ENCODE data around the gene LMX1B.

The LMX1B gene

DNA sequence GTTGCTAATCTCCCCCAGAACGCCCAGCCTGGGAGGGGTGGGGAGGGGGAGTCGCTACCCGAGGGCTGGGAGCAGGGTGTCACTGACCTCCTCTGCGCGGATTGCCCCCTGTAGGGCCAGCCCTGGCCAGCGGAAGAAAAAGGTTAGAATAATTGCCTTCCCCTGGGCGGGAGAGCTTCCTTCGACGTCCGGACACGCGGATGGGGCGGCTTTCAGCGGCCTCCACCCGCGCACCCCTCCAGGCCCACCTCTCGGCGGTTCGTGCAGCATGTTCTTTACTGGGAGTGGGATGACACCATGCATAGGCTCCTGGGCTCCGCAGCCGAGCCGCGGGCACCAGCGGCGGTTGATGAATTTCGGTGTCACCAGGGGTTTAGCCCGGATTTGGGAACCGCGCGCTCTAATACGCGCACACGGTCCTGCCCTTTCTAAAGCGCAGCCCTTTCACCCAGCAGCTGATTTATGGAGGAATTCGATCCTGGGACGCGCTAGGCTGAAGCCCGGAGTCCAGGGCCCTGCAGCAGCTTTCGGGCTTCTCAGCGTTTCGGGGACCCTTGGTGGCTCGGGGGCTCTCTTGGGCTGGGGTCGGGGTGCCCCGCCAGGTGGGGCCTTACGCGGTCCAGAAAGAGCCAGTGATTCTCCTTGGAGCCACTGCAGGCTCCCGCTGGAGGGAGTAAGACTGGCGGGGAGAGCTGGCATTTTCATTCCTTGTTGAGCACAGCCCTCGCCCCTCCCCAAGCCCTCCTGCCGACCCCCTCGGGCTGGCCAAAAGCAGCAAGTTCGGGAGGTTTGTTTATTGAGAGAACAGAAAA is 10.1 kb downstream of the LMX1B start:
- peak; percentile 10; the same call in 1 of the 3 replicates for ATAC-seq
- TF ChIP-seq, protein P1, sequence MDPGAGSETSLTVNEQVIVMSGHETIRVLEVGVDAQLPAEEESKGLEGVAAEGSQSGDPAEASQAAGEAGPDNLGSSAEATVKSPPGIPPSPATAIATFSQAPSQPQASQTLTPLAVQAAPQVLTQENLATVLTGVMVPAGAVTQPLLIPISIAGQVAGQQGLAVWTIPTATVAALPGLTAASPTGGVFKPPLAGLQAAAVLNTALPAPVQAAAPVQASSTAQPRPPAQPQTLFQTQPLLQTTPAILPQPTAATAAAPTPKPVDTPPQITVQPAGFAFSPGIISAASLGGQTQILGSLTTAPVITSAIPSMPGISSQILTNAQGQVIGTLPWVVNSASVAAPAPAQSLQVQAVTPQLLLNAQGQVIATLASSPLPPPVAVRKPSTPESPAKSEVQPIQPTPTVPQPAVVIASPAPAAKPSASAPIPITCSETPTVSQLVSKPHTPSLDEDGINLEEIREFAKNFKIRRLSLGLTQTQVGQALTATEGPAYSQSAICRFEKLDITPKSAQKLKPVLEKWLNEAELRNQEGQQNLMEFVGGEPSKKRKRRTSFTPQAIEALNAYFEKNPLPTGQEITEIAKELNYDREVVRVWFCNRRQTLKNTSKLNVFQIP (CRISPR knock-in tag; IDR thresholded peaks at IDR 0.05; ENCODE audit: borderline replicate concordance, low read depth) = no peak
- TF ChIP-seq RARB (CRISPR knock-in tag; IDR thresholded peaks at IDR 0.05) = no peak
- TF ChIP-seq, protein P2, sequence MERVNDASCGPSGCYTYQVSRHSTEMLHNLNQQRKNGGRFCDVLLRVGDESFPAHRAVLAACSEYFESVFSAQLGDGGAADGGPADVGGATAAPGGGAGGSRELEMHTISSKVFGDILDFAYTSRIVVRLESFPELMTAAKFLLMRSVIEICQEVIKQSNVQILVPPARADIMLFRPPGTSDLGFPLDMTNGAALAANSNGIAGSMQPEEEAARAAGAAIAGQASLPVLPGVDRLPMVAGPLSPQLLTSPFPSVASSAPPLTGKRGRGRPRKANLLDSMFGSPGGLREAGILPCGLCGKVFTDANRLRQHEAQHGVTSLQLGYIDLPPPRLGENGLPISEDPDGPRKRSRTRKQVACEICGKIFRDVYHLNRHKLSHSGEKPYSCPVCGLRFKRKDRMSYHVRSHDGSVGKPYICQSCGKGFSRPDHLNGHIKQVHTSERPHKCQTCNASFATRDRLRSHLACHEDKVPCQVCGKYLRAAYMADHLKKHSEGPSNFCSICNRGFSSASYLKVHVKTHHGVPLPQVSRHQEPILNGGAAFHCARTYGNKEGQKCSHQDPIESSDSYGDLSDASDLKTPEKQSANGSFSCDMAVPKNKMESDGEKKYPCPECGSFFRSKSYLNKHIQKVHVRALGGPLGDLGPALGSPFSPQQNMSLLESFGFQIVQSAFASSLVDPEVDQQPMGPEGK (CRISPR knock-in tag; IDR thresholded peaks at IDR 0.05; ENCODE audit: borderline replicate concordance) = no peak
- TF ChIP-seq CSDC2 (CRISPR knock-in tag; IDR thresholded peaks at IDR 0.05) = no peak
- TF ChIP-seq ZFP3 (CRISPR knock-in tag; IDR thresholded peaks at IDR 0.05) = no peak

DNA sequence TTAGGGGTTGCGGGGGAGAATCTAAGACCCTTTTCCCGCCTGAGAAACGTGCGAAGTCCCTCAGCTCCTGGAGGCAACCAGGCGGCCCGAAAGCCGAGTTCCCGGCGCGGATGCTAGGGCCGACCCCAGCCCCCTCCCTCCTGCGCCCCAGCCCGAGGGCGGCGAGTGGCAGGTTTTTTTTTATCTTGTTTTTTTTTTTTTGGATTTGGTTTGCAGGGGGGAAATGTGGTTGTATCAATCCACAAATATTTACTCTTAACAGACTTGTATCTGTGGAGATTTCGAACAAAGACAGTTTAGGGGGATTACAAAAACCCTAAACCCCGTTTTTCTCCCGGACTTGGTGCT is 10.7 kb downstream of the LMX1B start:
- no peak for ATAC-seq
- no peak for TF ChIP-seq ZNF8 (CRISPR knock-in tag; IDR thresholded peaks at IDR 0.05)

DNA sequence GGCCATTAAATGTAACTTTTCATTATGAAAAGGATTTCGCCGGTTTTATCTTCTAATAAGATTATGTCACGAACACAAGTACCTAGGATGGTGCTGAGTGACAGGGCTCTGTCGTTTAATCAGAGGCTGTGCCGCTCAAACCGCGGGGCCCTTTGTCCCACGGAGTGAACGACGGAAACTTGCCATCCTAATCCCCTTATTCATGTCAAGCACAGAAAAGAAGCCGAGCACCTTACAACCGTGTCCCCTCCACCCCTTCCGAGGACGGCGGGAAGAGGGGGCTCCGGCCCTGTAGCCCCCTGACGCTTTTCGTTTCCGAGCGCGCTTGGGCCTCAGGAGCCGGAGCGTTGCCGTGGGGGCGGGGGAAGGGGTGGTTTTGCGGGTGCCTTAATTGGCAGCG is 11.2 kb downstream of the LMX1B start:
- TF ChIP-seq TOX (CRISPR knock-in tag; IDR thresholded peaks at IDR 0.05; ENCODE audit: borderline replicate concordance) (no peak), PPARA (CRISPR knock-in tag; IDR thresholded peaks at IDR 0.05; ENCODE audit: borderline replicate concordance) (no peak), ARNTL (CRISPR knock-in tag; IDR thresholded peaks at IDR 0.05; ENCODE audit: borderline replicate concordance, low read depth) (no peak), SNAI2 (CRISPR knock-in tag; IDR thresholded peaks at IDR 0.05) (no peak), RARB (CRISPR knock-in tag; IDR thresholded peaks at IDR 0.05) (no peak), ZNF70 (CRISPR knock-in tag; IDR thresholded peaks at IDR 0.05) (no peak), OSR1 (CRISPR knock-in tag; IDR thresholded peaks at IDR 0.05) (no peak)
- TF ChIP-seq, protein P2 (CRISPR knock-in tag; IDR thresholded peaks at IDR 0.05; ENCODE audit: borderline replicate concordance) = no peak
- ATAC-seq = no peak

DNA sequence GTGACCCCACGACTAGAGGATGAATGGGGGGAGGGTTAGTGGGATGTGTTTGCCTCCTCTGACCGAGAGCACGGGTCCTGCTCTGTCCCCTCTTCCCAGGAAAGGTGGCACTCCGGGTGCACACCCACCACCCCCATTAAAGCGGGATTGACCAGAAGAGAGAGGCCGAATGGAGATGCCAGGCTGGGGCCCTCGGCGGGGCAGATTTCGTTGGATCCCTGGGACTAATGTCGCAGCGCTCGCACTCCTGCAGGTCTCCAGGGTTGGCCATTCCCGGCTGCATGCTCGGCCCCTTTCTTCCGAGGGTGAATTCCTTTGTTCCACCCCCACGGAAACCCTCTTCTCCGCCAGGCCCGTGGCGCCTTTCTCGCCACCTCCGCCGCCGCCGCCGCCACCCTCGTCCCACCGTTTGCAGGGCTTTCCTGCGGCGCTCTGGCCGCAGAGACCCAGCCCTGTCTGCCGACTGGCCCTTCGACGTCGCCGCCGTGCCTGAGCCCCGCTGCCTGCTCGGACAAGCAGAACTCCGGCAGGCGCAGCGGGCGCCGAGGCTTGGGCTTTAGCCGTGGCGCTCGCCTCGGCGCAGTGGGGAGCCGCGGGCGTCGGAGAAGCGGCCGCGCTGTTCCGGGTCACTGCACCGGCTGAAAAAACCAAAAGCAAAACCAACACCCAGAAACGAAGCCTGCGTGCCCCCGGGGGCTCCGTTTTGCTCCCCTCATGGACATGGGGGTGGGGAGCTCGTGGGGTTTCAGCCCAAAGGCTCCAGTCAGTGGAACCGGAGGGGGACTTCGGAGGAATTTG is 11.8 kb downstream of the LMX1B start:
- peak; percentile 7; the same call in 1 of the 3 replicates for ATAC-seq
- no peak for TF ChIP-seq ESRRG (CRISPR knock-in tag; IDR thresholded peaks at IDR 0.05)
- TF ChIP-seq, protein P3, sequence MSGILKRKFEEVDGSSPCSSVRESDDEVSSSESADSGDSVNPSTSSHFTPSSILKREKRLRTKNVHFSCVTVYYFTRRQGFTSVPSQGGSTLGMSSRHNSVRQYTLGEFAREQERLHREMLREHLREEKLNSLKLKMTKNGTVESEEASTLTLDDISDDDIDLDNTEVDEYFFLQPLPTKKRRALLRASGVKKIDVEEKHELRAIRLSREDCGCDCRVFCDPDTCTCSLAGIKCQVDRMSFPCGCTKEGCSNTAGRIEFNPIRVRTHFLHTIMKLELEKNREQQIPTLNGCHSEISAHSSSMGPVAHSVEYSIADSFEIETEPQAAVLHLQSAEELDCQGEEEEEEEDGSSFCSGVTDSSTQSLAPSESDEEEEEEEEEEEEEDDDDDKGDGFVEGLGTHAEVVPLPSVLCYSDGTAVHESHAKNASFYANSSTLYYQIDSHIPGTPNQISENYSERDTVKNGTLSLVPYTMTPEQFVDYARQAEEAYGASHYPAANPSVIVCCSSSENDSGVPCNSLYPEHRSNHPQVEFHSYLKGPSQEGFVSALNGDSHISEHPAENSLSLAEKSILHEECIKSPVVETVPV (CRISPR knock-in tag; IDR thresholded peaks at IDR 0.05) = no peak

DNA sequence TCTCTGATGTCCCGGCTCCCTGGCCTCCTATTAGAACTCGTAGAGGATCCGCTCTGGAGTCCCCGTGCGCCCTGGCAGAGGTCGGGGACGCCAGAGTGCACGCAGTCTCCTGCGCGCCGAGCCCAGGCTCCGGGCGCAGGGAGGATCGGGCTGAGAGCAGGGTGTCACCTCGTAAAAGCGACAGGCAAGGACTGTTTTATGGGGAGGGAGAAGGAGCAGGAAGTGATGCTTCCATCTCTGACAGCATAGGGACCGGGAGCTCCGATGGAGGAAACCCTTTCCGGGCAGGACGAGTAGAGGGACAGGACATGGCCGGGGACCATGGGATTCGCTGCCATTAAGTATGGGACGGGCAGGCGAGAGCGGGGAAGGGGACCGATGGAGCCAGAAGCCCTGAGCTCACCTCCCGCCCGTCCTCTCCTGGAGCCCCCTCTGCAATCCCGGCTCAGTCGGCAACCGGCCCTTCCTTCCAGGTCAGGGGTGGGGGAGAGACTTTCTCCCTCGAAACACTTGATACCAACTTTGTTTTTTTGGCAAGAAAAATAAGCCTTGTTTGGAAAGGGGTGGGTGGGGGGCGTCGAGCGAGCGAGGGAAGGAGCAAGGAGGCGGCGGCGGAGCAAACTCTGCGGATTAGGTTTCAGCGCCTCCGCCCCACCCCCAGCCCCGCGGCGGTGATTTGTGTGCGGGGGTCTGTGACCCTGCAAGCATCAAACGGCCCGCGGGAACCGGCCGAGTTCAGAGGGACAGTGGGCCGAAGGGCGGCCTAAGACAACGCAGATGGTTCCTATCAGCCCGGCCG is 12.6 kb downstream of the LMX1B start:
- TF ChIP-seq ESRRG (CRISPR knock-in tag; IDR thresholded peaks at IDR 0.05) (no peak), ARNTL (CRISPR knock-in tag; IDR thresholded peaks at IDR 0.05; ENCODE audit: borderline replicate concordance, low read depth) (no peak), TCF4 (CRISPR knock-in tag; IDR thresholded peaks at IDR 0.05; ENCODE audit: borderline replicate concordance) (no peak), BACH2 (CRISPR knock-in tag; IDR thresholded peaks at IDR 0.05; ENCODE audit: borderline replicate concordance) (no peak), PPARA (CRISPR knock-in tag; IDR thresholded peaks at IDR 0.05; ENCODE audit: borderline replicate concordance) (no peak), ISL1 (CRISPR knock-in tag; IDR thresholded peaks at IDR 0.05) (no peak)
- TF ChIP-seq, protein P1 (CRISPR knock-in tag; IDR thresholded peaks at IDR 0.05; ENCODE audit: borderline replicate concordance, low read depth) = no peak
- TF ChIP-seq, protein P3 (CRISPR knock-in tag; IDR thresholded peaks at IDR 0.05) = no peak
- ATAC-seq = peak; percentile 9; the same call in 2 of the 3 replicates

Measured in SK-N-SH treated with all-trans-retinoic acid at 6 μM for 48 hours (cell line).